Astrocyte of the cerebellum (primary cell): ENCODE results near the gene NMRK1.

Experiments used
- DNase-seq: peaks from one replicate; pipeline ENCODE4 v3.0.0-alpha.2; 2011; ENCODE audit warnings: low read depth
- H3K4me3 ChIP-seq: 2 replicates; pipeline ENCODE4 v1.5.1; 2011; ENCODE audit warnings: mild to moderate bottlenecking, low read depth, low read length, moderate library complexity
- CTCF ChIP-seq: IDR thresholded peaks from 2 replicates; pipeline ENCODE4 v1.5.1; 2012; ENCODE audit warnings: low read length, low read depth, moderate library complexity, mild to moderate bottlenecking; ENCODE audit errors: missing control alignments
- in situ Hi-C: cut with HindIII; loops from 2 replicates; pipeline ENCODE4 v1.10.0; 2017; ENCODE audit warnings: low sequenced_read_pairs

NMRK1 gene

GRCh38 chr9:75116306-75116705, 28.4 kb upstream of the NMRK1 start:
- no peak overlapping the region for H3K4me3 ChIP-seq
- in situ Hi-C loops, result no loop called here
- no peak for DNase-seq
- no peak for TF ChIP-seq CTCF

- DNase-seq, result no peak
- TF ChIP-seq CTCF, result no peak
- no peak overlapping the region for H3K4me3 ChIP-seq
- in situ Hi-C loops, result no loop called here
Observed at GRCh38 chr9:75112789-75113188, 24.8 kb upstream of the NMRK1 start.

- in situ Hi-C loops, result no loop called here
- no peak for TF ChIP-seq CTCF
- no peak for DNase-seq
- no peak overlapping the region for H3K4me3 ChIP-seq
Observed at GRCh38 chr9:75111019-75111622, 23.2 kb upstream of the NMRK1 start.

GRCh38 chr9:75109210-75109839, 21.4 kb upstream of the NMRK1 start:
- H3K4me3 ChIP-seq, result no peak overlapping the region
- no peak for DNase-seq
- in situ Hi-C loops, result no loop called here
- TF ChIP-seq CTCF, result no peak

- in situ Hi-C loops, result no loop called here
- no peak overlapping the region for H3K4me3 ChIP-seq
- DNase-seq, result no peak
- TF ChIP-seq CTCF, result no peak
Observed at GRCh38 chr9:75108571-75108970, 20.6 kb upstream of the NMRK1 start.

- no peak overlapping the region for H3K4me3 ChIP-seq
- no peak for DNase-seq
- in situ Hi-C loops, result no loop called here
- TF ChIP-seq CTCF, result no peak
Observed at GRCh38 chr9:75106857-75107256, 18.9 kb upstream of the NMRK1 start.

- DNase-seq, result no peak
- no peak overlapping the region for H3K4me3 ChIP-seq
- in situ Hi-C loops, result no loop called here
- no peak for TF ChIP-seq CTCF
Observed at GRCh38 chr9:75105841-75106240, 17.9 kb upstream of the NMRK1 start.
